Measurements from ENCODE around the gene CIART. TPM values are rescaled to one million over a fixed set of nuclear protein-coding genes. Genes with fewer than 3 reads are reported as not detected.

The CIART gene
- total and polyA plus RNA-seq, 10 of the 15 experiments (the other 5 are each of a cell fraction or from before 2014, with no cell fraction given), result 0.44 to 1.4 (median 0.67) TPM

DNA sequence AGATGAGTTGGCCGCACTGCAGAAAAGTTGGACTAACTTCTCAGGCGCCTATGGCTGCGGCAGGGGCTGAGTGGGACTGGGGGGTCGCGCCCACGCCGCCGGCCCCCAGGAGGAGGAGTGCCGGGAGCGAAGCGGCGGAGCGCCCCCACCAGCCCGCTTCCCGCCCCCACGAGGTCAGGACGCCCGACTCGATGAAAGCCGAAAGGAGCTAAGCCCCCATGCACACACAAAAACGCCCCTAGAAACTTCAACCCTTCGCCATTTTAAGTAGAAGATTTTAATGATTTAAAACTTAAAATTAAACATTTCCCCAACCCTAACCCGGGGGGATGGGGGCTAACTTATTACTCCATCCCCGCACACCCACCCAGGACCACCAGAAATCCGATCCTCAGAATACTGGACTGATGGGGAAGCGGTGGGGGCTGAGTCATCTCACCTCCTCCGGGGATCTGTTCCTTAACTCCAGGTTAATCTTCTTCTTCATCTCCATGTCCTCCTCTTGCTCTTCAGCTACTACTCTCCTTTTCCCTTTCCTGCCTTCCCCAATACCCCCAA is 47.0 kb upstream of the CIART start:
- Histone ChIP-seq H3K27me3 (replicated peaks in 1 of 2; ENCODE audit: control insufficient read depth in 2 of 2, insufficient read depth in 2 of 2, low read length in 1 of 2) (no peaks in the 10 kb centered on the region), H3K27ac (ENCODE audit: control insufficient read depth, insufficient read depth) (peak overlapping the region; percentile 99), H4K20me1 (ENCODE audit: control insufficient read depth, insufficient read depth) (no peaks in the 10 kb centered on the region), H3K4me3 (peak overlapping the region; percentile 87), H3K36me3 (ENCODE audit: control insufficient read depth in 2 of 2, insufficient read depth in 2 of 2, low read length in 1 of 2) (peaks cover 0 to 5% of the 10 kb centered on the region in 2 experiments; a peak in 1 of 4 replicates), H3K9me3 (replicated peaks; ENCODE audit: control insufficient read depth, insufficient read depth, low read length) (no peaks in the 10 kb centered on the region), H3K79me2 (ENCODE audit: control insufficient read depth, insufficient read depth, low read length) (peaks cover 53% of the 10 kb centered on the region), H2AFZ (ENCODE audit: control insufficient read depth, low read depth, low read length) (peak overlapping the region; percentile 0; the same call in 1 of the 2 replicates), H3K4me1 (ENCODE audit: control insufficient read depth, insufficient read depth, low read length) (no peaks in the 10 kb centered on the region), H3K9ac (ENCODE audit: control insufficient read depth, insufficient read depth, low read length) (peak overlapping the region; percentile 100), H3K4me2 (ENCODE audit: control insufficient read depth, insufficient read depth) (peak overlapping the region; percentile 56)
- in situ Hi-C loops (cut with MboI) (no loop called here), intact Hi-C loops (cut with micrococcal nuclease; ENCODE audit: unreplicated experiment) (loop anchor here (5.0 to 10.0 kb wide), 2 partner anchors 37 to 129 kb away; partner anchors contain the start of genes C1orf54 and RPRD2)
- TSS peak; percentile 90 for BruUV-seq (replicated peaks)
- ChIA-PET CTCF (interaction anchor here (0.7 kb wide), 1 partner anchor 62 kb away, joined by 3 read pairs; no protein-coding TSS in a partner anchor), SMC1A (ENCODE audit: uncharacterized antibody, unreplicated experiment) (no interaction called here), RAD21 (ENCODE audit: unreplicated experiment) (no interaction called here), POLR2A (interaction anchor here (0.5 to 1.0 kb wide), 3 partner anchors 20 to 83 kb away, joined by 3 to 4 read pairs (median 4); no protein-coding TSS in a partner anchor)
- DNase-seq (ENCODE audit: low read depth, low spot score), result no peak
- no peak for FAIRE-seq
- 3% methylated on average over 27 of the region's 27 CpGs for WGBS (ENCODE audit: insufficient coverage, insufficient replicate concordance, low lambda C conversion rate, missing lambda C conversion rate)
- peak; percentile 10 for ATAC-seq
- no peak for TF ChIP-seq KDM1A (IDR thresholded peaks at IDR 0.05; ENCODE audit: borderline replicate concordance)
- TF ChIP-seq, protein P1, sequence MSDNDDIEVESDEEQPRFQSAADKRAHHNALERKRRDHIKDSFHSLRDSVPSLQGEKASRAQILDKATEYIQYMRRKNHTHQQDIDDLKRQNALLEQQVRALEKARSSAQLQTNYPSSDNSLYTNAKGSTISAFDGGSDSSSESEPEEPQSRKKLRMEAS (IDR thresholded peaks at IDR 0.05; ENCODE audit: low read depth, low read length), result no peak
- TF ChIP-seq LARP7 (IDR thresholded peaks at IDR 0.05), result 0 out of 2 replicates have a peak, but pooled peaks have one; percentile 66
- TF ChIP-seq FOXM1 (IDR thresholded peaks at IDR 0.05; ENCODE audit: low read depth, low read length), result peak; percentile 0; the same call in 1 of the 2 replicates
- TF ChIP-seq CEBPB (IDR thresholded peaks at IDR 0.05; ENCODE audit: borderline replicate concordance in 1 of 2, low read depth in 2 of 2, low read length in 2 of 2), result no peak
- TF ChIP-seq, protein P2, sequence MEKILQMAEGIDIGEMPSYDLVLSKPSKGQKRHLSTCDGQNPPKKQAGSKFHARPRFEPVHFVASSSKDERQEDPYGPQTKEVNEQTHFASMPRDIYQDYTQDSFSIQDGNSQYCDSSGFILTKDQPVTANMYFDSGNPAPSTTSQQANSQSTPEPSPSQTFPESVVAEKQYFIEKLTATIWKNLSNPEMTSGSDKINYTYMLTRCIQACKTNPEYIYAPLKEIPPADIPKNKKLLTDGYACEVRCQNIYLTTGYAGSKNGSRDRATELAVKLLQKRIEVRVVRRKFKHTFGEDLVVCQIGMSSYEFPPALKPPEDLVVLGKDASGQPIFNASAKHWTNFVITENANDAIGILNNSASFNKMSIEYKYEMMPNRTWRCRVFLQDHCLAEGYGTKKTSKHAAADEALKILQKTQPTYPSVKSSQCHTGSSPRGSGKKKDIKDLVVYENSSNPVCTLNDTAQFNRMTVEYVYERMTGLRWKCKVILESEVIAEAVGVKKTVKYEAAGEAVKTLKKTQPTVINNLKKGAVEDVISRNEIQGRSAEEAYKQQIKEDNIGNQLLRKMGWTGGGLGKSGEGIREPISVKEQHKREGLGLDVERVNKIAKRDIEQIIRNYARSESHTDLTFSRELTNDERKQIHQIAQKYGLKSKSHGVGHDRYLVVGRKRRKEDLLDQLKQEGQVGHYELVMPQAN (conservative IDR thresholded peaks at IDR 0.05), result peak; percentile 7; the same call in 1 of the 2 replicates
- TF ChIP-seq EGR1 (IDR thresholded peaks at IDR 0.05; ENCODE audit: borderline replicate concordance in 1 of 2, low read depth in 2 of 2, low read length in 2 of 2), result 0 out of 3 replicates have a peak, but pooled peaks of 1 of the 2 experiments have one; percentile 51
- no peak for TF ChIP-seq ZNF384 (IDR thresholded peaks at IDR 0.05; ENCODE audit: borderline replicate concordance, low read depth, low read length)
- no peak for TF ChIP-seq NFYB (IDR thresholded peaks at IDR 0.05; ENCODE audit: insufficient read depth, low read depth, low read length)
- TF ChIP-seq TCF7 (IDR thresholded peaks at IDR 0.05; ENCODE audit: borderline replicate concordance), result no peak
- 0 out of 2 replicates have a peak, but pooled peaks have one; percentile 9 for TF ChIP-seq RAD51 (IDR thresholded peaks at IDR 0.05)
- peak; percentile 42; the same call in 1 of the 2 replicates for TF ChIP-seq GATAD2B (conservative IDR thresholded peaks at IDR 0.05; ENCODE audit: low read depth)
- no peak for TF ChIP-seq ZNF274 (IDR thresholded peaks at IDR 0.05; ENCODE audit: insufficient read depth, insufficient read length)
- TF ChIP-seq ZSCAN29 (IDR thresholded peaks at IDR 0.05), result no peak
- no peak for TF ChIP-seq IRF4 (IDR thresholded peaks at IDR 0.05; ENCODE audit: low read depth, low read length)
- no peak; the same call in 1 of the 2 replicates for TF ChIP-seq PAX8 (IDR thresholded peaks at IDR 0.05)
- TF ChIP-seq, protein P3, sequence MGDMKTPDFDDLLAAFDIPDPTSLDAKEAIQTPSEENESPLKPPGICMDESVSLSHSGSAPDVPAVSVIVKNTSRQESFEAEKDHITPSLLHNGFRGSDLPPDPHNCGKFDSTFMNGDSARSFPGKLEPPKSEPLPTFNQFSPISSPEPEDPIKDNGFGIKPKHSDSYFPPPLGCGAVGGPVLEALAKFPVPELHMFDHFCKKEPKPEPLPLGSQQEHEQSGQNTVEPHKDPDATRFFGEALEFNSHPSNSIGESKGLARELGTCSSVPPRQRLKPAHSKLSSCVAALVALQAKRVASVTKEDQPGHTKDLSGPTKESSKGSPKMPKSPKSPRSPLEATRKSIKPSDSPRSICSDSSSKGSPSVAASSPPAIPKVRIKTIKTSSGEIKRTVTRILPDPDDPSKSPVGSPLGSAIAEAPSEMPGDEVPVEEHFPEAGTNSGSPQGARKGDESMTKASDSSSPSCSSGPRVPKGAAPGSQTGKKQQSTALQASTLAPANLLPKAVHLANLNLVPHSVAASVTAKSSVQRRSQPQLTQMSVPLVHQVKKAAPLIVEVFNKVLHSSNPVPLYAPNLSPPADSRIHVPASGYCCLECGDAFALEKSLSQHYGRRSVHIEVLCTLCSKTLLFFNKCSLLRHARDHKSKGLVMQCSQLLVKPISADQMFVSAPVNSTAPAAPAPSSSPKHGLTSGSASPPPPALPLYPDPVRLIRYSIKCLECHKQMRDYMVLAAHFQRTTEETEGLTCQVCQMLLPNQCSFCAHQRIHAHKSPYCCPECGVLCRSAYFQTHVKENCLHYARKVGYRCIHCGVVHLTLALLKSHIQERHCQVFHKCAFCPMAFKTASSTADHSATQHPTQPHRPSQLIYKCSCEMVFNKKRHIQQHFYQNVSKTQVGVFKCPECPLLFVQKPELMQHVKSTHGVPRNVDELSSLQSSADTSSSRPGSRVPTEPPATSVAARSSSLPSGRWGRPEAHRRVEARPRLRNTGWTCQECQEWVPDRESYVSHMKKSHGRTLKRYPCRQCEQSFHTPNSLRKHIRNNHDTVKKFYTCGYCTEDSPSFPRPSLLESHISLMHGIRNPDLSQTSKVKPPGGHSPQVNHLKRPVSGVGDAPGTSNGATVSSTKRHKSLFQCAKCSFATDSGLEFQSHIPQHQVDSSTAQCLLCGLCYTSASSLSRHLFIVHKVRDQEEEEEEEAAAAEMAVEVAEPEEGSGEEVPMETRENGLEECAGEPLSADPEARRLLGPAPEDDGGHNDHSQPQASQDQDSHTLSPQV (IDR thresholded peaks at IDR 0.05), result no peak
